Mammary epithelial cell (primary cell): ENCODE results near the gene PCCA.

Experiments used
- EZH2 ChIP-seq: IDR thresholded peaks from 2 replicates; pipeline ENCODE4 v1.6.1; 2012; ENCODE audit warnings: low read length, inconsistent platforms, borderline replicate concordance
- TF ChIP-seq, protein P1 (sequence below), 2 donors: IDR thresholded peaks in 1 of 2; conservative IDR thresholded peaks in 1 of 2; 2 replicates each; pipeline ENCODE4 v1.5.1; 2011 to 2012; ENCODE audit warnings: inconsistent platforms in 2 of 2, low read length in 2 of 2, mild to moderate bottlenecking in 2 of 2, control low read depth in 1 of 2, low read depth in 1 of 2; ENCODE audit not compliant: insufficient read depth in 1 of 2; ENCODE audit errors: extremely low read depth in 1 of 2

DNA sequence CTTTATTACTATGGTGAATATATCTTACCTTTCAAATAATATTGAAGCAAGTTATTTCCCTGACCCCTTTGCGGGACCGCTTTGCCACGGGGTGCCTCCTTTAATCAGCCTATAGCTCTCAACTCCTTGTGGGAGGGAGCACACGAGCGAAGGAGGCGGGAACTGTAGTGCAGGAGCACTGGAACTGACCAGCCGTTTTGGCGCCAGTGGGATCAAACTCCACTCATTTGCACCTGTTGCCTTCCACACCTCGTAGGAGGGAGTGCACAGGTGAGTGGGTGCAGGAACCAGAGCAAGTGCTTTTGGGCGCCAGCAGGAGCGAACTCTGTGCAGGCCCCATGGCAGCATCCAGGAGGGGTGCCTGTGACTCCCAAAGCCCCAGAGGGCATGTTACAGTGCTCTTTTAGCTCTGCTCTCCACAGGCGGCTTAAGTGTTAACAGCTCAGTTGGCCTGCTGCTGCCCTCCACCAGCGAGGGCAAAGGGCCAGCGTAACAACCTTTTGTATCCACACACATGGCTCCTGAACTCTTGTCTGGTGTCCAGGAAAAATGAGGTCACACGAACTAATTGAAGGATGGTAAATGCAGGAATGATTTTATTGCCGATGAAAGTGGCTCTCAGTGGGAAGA is 292.8 kb downstream of the PCCA start:
- TF ChIP-seq, protein P1, sequence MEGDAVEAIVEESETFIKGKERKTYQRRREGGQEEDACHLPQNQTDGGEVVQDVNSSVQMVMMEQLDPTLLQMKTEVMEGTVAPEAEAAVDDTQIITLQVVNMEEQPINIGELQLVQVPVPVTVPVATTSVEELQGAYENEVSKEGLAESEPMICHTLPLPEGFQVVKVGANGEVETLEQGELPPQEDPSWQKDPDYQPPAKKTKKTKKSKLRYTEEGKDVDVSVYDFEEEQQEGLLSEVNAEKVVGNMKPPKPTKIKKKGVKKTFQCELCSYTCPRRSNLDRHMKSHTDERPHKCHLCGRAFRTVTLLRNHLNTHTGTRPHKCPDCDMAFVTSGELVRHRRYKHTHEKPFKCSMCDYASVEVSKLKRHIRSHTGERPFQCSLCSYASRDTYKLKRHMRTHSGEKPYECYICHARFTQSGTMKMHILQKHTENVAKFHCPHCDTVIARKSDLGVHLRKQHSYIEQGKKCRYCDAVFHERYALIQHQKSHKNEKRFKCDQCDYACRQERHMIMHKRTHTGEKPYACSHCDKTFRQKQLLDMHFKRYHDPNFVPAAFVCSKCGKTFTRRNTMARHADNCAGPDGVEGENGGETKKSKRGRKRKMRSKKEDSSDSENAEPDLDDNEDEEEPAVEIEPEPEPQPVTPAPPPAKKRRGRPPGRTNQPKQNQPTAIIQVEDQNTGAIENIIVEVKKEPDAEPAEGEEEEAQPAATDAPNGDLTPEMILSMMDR (conservative IDR thresholded peaks at IDR 0.05 in 1 of 2, IDR thresholded peaks at IDR 0.05 in 1 of 2; ENCODE audit: extremely low read depth in 1 of 2, insufficient read depth in 1 of 2, low read depth in 1 of 2, low read length in 2 of 2) = no peak
- no peak for TF ChIP-seq EZH2
